HT1080 (cell line): Measurements from ENCODE around the gene DEAF1. TPM values are rescaled to one million over a fixed set of nuclear protein-coding genes. Genes with fewer than 3 reads are reported as not detected.

ENCODE experiments used
- DNase-seq: peaks from one replicate; pipeline ENCODE4 v3.0.0-alpha.2; 2015; ENCODE audit warnings: low read depth
- total RNA-seq: library from RNA; depleted of rRNA; stranded (reverse); fragments of >200 nt; shearing (Covaris generic); gene quantifications from 2 replicates; pipeline ENCODE4 v1.2.3, GENCODE V29; 2014; rRNA removed

Gene DEAF1
- total RNA-seq, 1 experiment from 2014 or later, result 64.5 TPM

DNA sequence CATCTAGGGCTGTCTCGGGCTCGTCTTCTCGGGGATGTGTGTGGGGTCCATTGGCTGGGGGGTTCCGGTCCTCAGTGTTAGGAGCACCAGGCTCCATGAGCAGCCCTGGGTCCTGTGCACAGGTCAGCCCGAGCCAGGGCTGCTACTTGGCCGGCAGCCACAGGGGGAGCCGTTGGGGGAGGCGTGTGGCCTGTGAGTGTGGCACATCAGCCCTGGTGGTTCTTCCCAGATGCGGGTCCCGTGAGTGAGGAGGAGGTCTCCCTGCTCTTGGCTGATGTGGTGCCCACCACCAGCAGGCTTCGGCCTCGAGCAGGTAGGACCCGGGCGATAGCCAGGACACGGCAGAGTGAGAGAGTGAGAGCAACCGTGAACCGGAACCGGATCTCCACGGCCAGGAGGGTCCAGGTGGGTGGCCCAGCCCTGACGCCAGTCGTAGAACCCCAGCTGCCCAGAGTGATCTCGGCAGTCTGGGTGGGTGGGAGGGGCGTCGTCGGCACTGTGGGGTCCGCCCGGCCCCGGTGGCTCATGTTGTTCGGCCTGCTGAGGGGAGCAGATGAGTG, 97.8 kb downstream of the DEAF1 start:
- DNase-seq, result no peak

DNA sequence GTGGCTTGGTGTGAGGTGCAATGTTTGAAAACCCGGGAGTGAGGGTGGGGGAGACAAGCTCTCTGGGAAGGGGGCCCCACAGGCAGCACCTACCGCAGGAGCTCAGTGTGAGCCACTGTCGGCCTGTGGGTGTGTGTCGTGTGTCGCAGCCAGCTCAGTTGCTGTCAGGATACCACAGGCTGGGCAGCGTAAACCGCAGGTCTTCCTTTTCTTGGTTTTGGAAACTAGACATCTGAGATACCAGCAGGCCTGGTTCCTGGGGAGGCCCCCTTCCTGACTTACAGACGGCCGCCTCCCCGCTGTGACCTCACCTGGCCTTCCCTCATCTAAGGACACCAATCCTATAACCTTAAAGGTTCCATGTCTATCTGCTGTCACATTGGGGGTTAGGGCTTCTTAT, 98.6 kb downstream of the DEAF1 start:
- no peak for DNase-seq

DNA sequence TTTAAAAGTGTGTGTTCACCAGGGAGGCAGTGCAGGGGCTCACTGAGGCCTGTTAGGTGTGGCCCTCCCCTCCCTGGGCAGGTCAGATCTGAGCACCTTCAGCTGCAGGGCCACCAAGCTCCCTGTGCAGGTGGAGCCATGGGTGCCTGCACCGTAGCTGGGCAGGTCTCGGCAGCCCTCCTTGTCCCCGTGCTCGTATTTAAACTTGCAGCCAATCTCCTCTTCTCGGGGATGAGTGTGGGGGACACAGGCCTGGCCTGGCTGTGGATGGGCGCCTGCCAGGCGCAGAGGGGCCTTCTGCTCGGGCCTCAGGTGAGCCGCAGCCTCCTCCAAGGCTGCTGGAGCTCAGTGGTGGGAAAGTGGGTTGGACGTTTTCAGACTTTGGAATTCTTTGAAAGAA, 99.6 kb downstream of the DEAF1 start:
- no peak for DNase-seq

Other genes starting within 250 kb of the DEAF1 start
- 24.7 and 29.7 TPM in 2 replicates for gene PTDSS2, start 244.9 kb downstream of the DEAF1 start, total RNA-seq
- 218 and 240 TPM in 2 replicates for gene RNH1, start 188.0 kb downstream of the DEAF1 start, total RNA-seq
- 89.6 and 93.9 TPM in 2 replicates for gene HRAS, start 159.6 kb downstream of the DEAF1 start, total RNA-seq
- not detected in 2 replicates for gene LRRC56, start 157.7 kb downstream of the DEAF1 start, total RNA-seq
- 0.08 TPM in 1 of 2 replicates, not detected in the other for gene LMNTD2, start 134.5 kb downstream of the DEAF1 start, total RNA-seq
- 17.5 and 18.8 TPM in 2 replicates for gene RASSF7, start 134.3 kb downstream of the DEAF1 start, total RNA-seq
- 37.0 and 40.5 TPM in 2 replicates for gene PHRF1, start 118.8 kb downstream of the DEAF1 start, total RNA-seq
- not detected in 2 replicates for gene IRF7, start 79.3 kb downstream of the DEAF1 start, total RNA-seq
- gene CDHR5, start 70.3 kb downstream of the DEAF1 start, total RNA-seq, result not detected in 2 replicates
- not detected in 2 replicates for gene SCT, start 68.0 kb downstream of the DEAF1 start, total RNA-seq
- gene DRD4, start 58.0 kb downstream of the DEAF1 start, total RNA-seq, result 0.31 and 0.50 TPM in 2 replicates
- gene TMEM80, start 594 bp upstream of the DEAF1 start, total RNA-seq, result 23.6 and 27.9 TPM in 2 replicates
- 38.3 and 42.6 TPM in 2 replicates for gene EPS8L2, start 11.0 kb upstream of the DEAF1 start, total RNA-seq
- gene TALDO1, start 52.2 kb upstream of the DEAF1 start, total RNA-seq, result 235 and 266 TPM in 2 replicates
- 19.6 and 27.6 TPM in 2 replicates for gene GATD1, start 82.3 kb upstream of the DEAF1 start, total RNA-seq
- 0.53 and 1.0 TPM in 2 replicates for gene CEND1, start 94.9 kb upstream of the DEAF1 start, total RNA-seq
- 33.9 and 47.5 TPM in 2 replicates for gene SLC25A22, start 103.1 kb upstream of the DEAF1 start, total RNA-seq
- gene PIDD1, start 110.0 kb upstream of the DEAF1 start, total RNA-seq, result 7.4 and 12.3 TPM in 2 replicates
- gene RPLP2, start 114.7 kb upstream of the DEAF1 start, total RNA-seq, result 1,130 and 1,145 TPM in 2 replicates
- 18.1 and 39.0 TPM in 2 replicates for gene PNPLA2, start 123.7 kb upstream of the DEAF1 start, total RNA-seq
- gene CRACR2B, start 132.7 kb upstream of the DEAF1 start, total RNA-seq, result not detected in 2 replicates
- gene CD151, start 137.7 kb upstream of the DEAF1 start, total RNA-seq, result 483 and 506 TPM in 2 replicates
- gene POLR2L, start 147.3 kb upstream of the DEAF1 start, total RNA-seq, result 537 and 672 TPM in 2 replicates
- 178 and 205 TPM in 2 replicates for gene TSPAN4, start 147.6 kb upstream of the DEAF1 start, total RNA-seq
- gene CHID1, start 215.6 kb upstream of the DEAF1 start, total RNA-seq, result 25.9 and 43.4 TPM in 2 replicates
- 19.1 and 24.9 TPM in 2 replicates for gene AP2A2, start 230.6 kb upstream of the DEAF1 start, total RNA-seq